ENCODE data around the gene DUSP28. TPM values are rescaled to one million over a fixed set of nuclear protein-coding genes. Genes with fewer than 3 reads are reported as not detected.

Gene DUSP28
- total RNA-seq (2022) (2.2 and 2.3 TPM in 2 replicates), Bru-seq, nascent RNA (percentile 61 among the genes with signal in this experiment), BruChase-seq, experiment 1, labeled RNA remaining after a 2-hour chase (percentile 55 among the genes with signal in this experiment), BruChase-seq, experiment 2, labeled RNA remaining after a 6-hour chase (percentile 54 among the genes with signal in this experiment)
- long read RNA-seq, partial matches to known transcripts = 0 of 4 reads
- long read RNA-seq, other reads (novel, unspliced or antisense) = 2 of 4 reads

- ChIA-PET POLR2A (interaction anchor here (0.6 to 1.5 kb wide), 2 partner anchors 26 to 106 kb away, joined by 3 to 5 read pairs; partner anchors contain the start of gene CAPN10), CTCF (interaction anchor here (1.0 kb wide), 2 partner anchors 26 to 46 kb away, joined by 3 read pairs; partner anchors contain the start of gene CAPN10)
- no peak for TF ChIP-seq CTCF (IDR thresholded peaks at IDR 0.05; ENCODE audit: insufficient read depth in 1 of 2, low read depth in 1 of 2, low read length in 1 of 2, severe bottlenecking in 1 of 2, unreplicated experiment in 1 of 2)
- peaks cover 26% of the 10 kb centered on the region for H3K36me3 Mint-ChIP-seq (ENCODE audit: insufficient read depth, unreplicated experiment)
- peaks cover 9% of the 10 kb centered on the region for H3K4me1 ChIP-seq
- no TSS peak for BruUV-seq (replicated peaks)
- H3K4me1 Mint-ChIP-seq (ENCODE audit: low read depth, unreplicated experiment) = peaks cover 16% of the 10 kb centered on the region
- H3K27me3 ChIP-seq (replicated peaks; ENCODE audit: control insufficient read depth, insufficient read depth, low read length) = no peaks in the 10 kb centered on the region
- no peaks in the 10 kb centered on the region for H3K9me3 Mint-ChIP-seq (ENCODE audit: unreplicated experiment)
- DNase-seq = peak; percentile 82 to 87
- intact Hi-C loops (cut with micrococcal nuclease; ENCODE audit: unreplicated experiment) = no loop called here
- no peaks in the 10 kb centered on the region for H3K27me3 Mint-ChIP-seq (ENCODE audit: insufficient read depth, unreplicated experiment)
- H3K36me3 ChIP-seq (ENCODE audit: control insufficient read depth, insufficient read depth, low read length) = no peaks in the 10 kb centered on the region
- H3K4me3 Mint-ChIP-seq (ENCODE audit: unreplicated experiment) = peak within 1 kb of the TSS; percentile 78
- peak within 1 kb of the TSS; percentile 74 for H3K27ac Mint-ChIP-seq (ENCODE audit: unreplicated experiment)
- no peaks in the 10 kb centered on the region for H3K9me3 ChIP-seq
- H3K4me3 ChIP-seq (ENCODE audit: low read depth, low read length) = peak within 1 kb of the TSS; percentile 84
Measured at GRCh38 chr2:240560084-240560479, at the start of gene DUSP28. TSS of gene DUSP28 (plus strand) at chr2:240560357. CDS start at chr2:240560685, 328 bp downstream.

- no peak overlapping the region for H3K4me3 ChIP-seq (ENCODE audit: low read depth, low read length)
- TF ChIP-seq CTCF (IDR thresholded peaks at IDR 0.05; ENCODE audit: insufficient read depth in 1 of 2, low read depth in 1 of 2, low read length in 1 of 2, severe bottlenecking in 1 of 2, unreplicated experiment in 1 of 2) = no peak
- H3K9me3 ChIP-seq = no peaks in the 10 kb centered on the region
- H3K36me3 ChIP-seq (ENCODE audit: control insufficient read depth, insufficient read depth, low read length) = no peaks in the 10 kb centered on the region
- H3K4me1 Mint-ChIP-seq (ENCODE audit: low read depth, unreplicated experiment) = no peaks in the 10 kb centered on the region
- BruUV-seq (replicated peaks) = no TSS peak
- intact Hi-C loops (cut with micrococcal nuclease; ENCODE audit: unreplicated experiment) = no loop called here
- no peaks in the 10 kb centered on the region for H3K9me3 Mint-ChIP-seq (ENCODE audit: unreplicated experiment)
- DNase-seq = peak in 1 of 2 experiments; percentile 9
- no peaks in the 10 kb centered on the region for H3K27me3 ChIP-seq (replicated peaks; ENCODE audit: control insufficient read depth, insufficient read depth, low read length)
- ChIA-PET POLR2A (no interaction called here), CTCF (no interaction called here)
- no peaks in the 10 kb centered on the region for H3K36me3 Mint-ChIP-seq (ENCODE audit: insufficient read depth, unreplicated experiment)
- H3K4me1 ChIP-seq = no peaks in the 10 kb centered on the region
- H3K27ac Mint-ChIP-seq (ENCODE audit: unreplicated experiment) = no peak overlapping the region
- H3K4me3 Mint-ChIP-seq (ENCODE audit: unreplicated experiment) = no peak overlapping the region
- H3K27me3 Mint-ChIP-seq (ENCODE audit: insufficient read depth, unreplicated experiment) = no peaks in the 10 kb centered on the region
Measured at GRCh38 chr2:240510513-240511210, 49.5 kb upstream of the DUSP28 start.

- Histone ChIP-seq H3K27me3 (replicated peaks; ENCODE audit: control insufficient read depth, insufficient read depth, low read length) (no peaks in the 10 kb centered on the region), H3K4me3 (ENCODE audit: low read depth, low read length) (no peak overlapping the region), H3K4me1 (no peaks in the 10 kb centered on the region), H3K36me3 (ENCODE audit: control insufficient read depth, insufficient read depth, low read length) (no peaks in the 10 kb centered on the region), H3K9me3 (no peaks in the 10 kb centered on the region)
- no peak overlapping the region for H3K4me3 Mint-ChIP-seq (ENCODE audit: unreplicated experiment)
- no peaks in the 10 kb centered on the region for H3K27me3 Mint-ChIP-seq (ENCODE audit: insufficient read depth, unreplicated experiment)
- intact Hi-C loops (cut with micrococcal nuclease; ENCODE audit: unreplicated experiment) = no loop called here
- no peak for TF ChIP-seq CTCF (IDR thresholded peaks at IDR 0.05; ENCODE audit: insufficient read depth in 1 of 2, low read depth in 1 of 2, low read length in 1 of 2, severe bottlenecking in 1 of 2, unreplicated experiment in 1 of 2)
- POLR2A ChIA-PET = no interaction called here
- CTCF ChIA-PET = no interaction called here
- H3K36me3 Mint-ChIP-seq (ENCODE audit: insufficient read depth, unreplicated experiment) = no peaks in the 10 kb centered on the region
- BruUV-seq (replicated peaks) = no TSS peak
- DNase-seq = peak in 1 of 2 experiments; percentile 9
- H3K4me1 Mint-ChIP-seq (ENCODE audit: low read depth, unreplicated experiment) = no peaks in the 10 kb centered on the region
- no peaks in the 10 kb centered on the region for H3K9me3 Mint-ChIP-seq (ENCODE audit: unreplicated experiment)
- H3K27ac Mint-ChIP-seq (ENCODE audit: unreplicated experiment) = no peak overlapping the region
Measured at GRCh38 chr2:240511351-240512108, 48.6 kb upstream of the DUSP28 start.
